Stimulated activated naive CD8-positive, alpha-beta T cell treated with anti-CD3 and anti-CD28 coated beads, Interleukin-15, amount 100 ng/mL, for 72 hours (primary cell): Measurements from ENCODE around the gene FAM181A.

Source experiments
- ATAC-seq: fragments of 150-1000 bp; cut with Tn5 transposase; 2 replicates; pipeline ENCODE4 v1.10.0; 2021; ENCODE audit warnings: mild to moderate bottlenecking, moderate library complexity
- DNase-seq, 2 donors: peaks; one replicate each; pipeline ENCODE4 v3.0.0; 2021 to 2022
- H3K27ac Mint-ChIP-seq, 2 donors: one replicate each; pipeline ENCODE4 v1.8.0; 2022; ENCODE audit warnings: mild to moderate bottlenecking in 2 of 2, mixed read lengths in 2 of 2, moderate library complexity in 2 of 2
- H3K27me3 Mint-ChIP-seq: one replicate; pipeline ENCODE4 v1.8.0; 2022; ENCODE audit warnings: mixed read lengths
- H3K4me1 Mint-ChIP-seq: one replicate; pipeline ENCODE4 v1.8.0; 2022; ENCODE audit warnings: mild to moderate bottlenecking, mixed read lengths
- H3K4me3 Mint-ChIP-seq, 2 donors: one replicate each; pipeline ENCODE4 v1.8.0; 2022; ENCODE audit warnings: mild to moderate bottlenecking in 2 of 2, mixed read lengths in 2 of 2, moderate library complexity in 1 of 2
- H3K9me3 Mint-ChIP-seq, 2 donors: one replicate each; pipeline ENCODE4 v1.8.0; 2022; ENCODE audit warnings: mixed read lengths in 2 of 2

Gene FAM181A

GRCh38 chr14:93959239-93960107 lies 32.3 kb downstream of the FAM181A start:
- DNase-seq (peak; percentile 94 to 98), ATAC-seq (peak; percentile 86)
- H3K27me3 Mint-ChIP-seq: no peaks in the 10 kb centered on the region
- peak overlapping the region; percentile 98 to 100 for H3K27ac Mint-ChIP-seq
- peaks cover under 1% of the 10 kb centered on the region in 2 donors for H3K9me3 Mint-ChIP-seq
- peak overlapping the region; percentile 87 to 97 for H3K4me3 Mint-ChIP-seq
- H3K4me1 Mint-ChIP-seq: peaks cover 100% of the 10 kb centered on the region

GRCh38 chr14:93960108-93960475 lies 32.9 kb downstream of the FAM181A start:
- DNase-seq (peak in 1 of 2 donors; percentile 55), ATAC-seq (peak; percentile 24)
- Mint-ChIP-seq H3K27me3 (no peaks in the 10 kb centered on the region), H3K4me1 (peaks cover 100% of the 10 kb centered on the region), H3K9me3 (peaks cover 7% of the 10 kb centered on the region in 2 donors), H3K27ac (peak overlapping the region; percentile 98 to 100), H3K4me3 (peak overlapping the region; percentile 87 to 97)

GRCh38 chr14:93960774-93961438 lies 33.8 kb downstream of the FAM181A start:
- Mint-ChIP-seq H3K4me1 (peaks cover 100% of the 10 kb centered on the region), H3K9me3 (peaks cover 13 to 15% of the 10 kb centered on the region in 2 donors), H3K27ac (peak overlapping the region; percentile 98 to 100), H3K4me3 (peak overlapping the region; percentile 87 to 97), H3K27me3 (no peaks in the 10 kb centered on the region)
- DNase-seq (no peak), ATAC-seq (no peak)

GRCh38 chr14:93961620-93962019 lies 34.5 kb downstream of the FAM181A start:
- ATAC-seq (no peak), DNase-seq (no peak)
- Mint-ChIP-seq H3K27me3 (no peaks in the 10 kb centered on the region), H3K27ac (peak overlapping the region; percentile 88 to 91), H3K4me1 (peaks cover 100% of the 10 kb centered on the region), H3K4me3 (peak overlapping the region; percentile 69 to 80), H3K9me3 (peaks cover 13 to 17% of the 10 kb centered on the region in 2 donors)

- DNase-seq: peak; percentile 63 to 73
- peak; percentile 55 for ATAC-seq
- Mint-ChIP-seq H3K9me3 (peaks cover 13 to 17% of the 10 kb centered on the region in 2 donors), H3K27ac (peak overlapping the region; percentile 94 to 99), H3K4me1 (peaks cover 100% of the 10 kb centered on the region), H3K27me3 (no peaks in the 10 kb centered on the region), H3K4me3 (peak overlapping the region; percentile 72 to 78)
Observed at GRCh38 chr14:93962701-93963601, 35.8 kb downstream of the FAM181A start.

- ATAC-seq (no peak), DNase-seq (no peak)
- H3K9me3 Mint-ChIP-seq: peaks cover 13 to 17% of the 10 kb centered on the region in 2 donors
- H3K27me3 Mint-ChIP-seq: no peaks in the 10 kb centered on the region
- peaks cover 100% of the 10 kb centered on the region for H3K4me1 Mint-ChIP-seq
- peak overlapping the region; percentile 94 to 99 for H3K27ac Mint-ChIP-seq
- H3K4me3 Mint-ChIP-seq: peak overlapping the region; percentile 52 to 78
Observed at GRCh38 chr14:93963692-93964091, 36.5 kb downstream of the FAM181A start.

GRCh38 chr14:93964281-93964680 lies 37.1 kb downstream of the FAM181A start:
- H3K9me3 Mint-ChIP-seq: peaks cover 13 to 17% of the 10 kb centered on the region in 2 donors
- no peak overlapping the region for H3K4me3 Mint-ChIP-seq
- peaks cover 100% of the 10 kb centered on the region for H3K4me1 Mint-ChIP-seq
- ATAC-seq (no peak), DNase-seq (no peak)
- no peak overlapping the region for H3K27ac Mint-ChIP-seq
- H3K27me3 Mint-ChIP-seq: no peaks in the 10 kb centered on the region

GRCh38 chr14:93964820-93965286 lies 37.7 kb downstream of the FAM181A start:
- Mint-ChIP-seq H3K4me1 (peaks cover 100% of the 10 kb centered on the region), H3K27ac (no peak overlapping the region), H3K27me3 (no peaks in the 10 kb centered on the region), H3K4me3 (no peak overlapping the region), H3K9me3 (peaks cover 13 to 17% of the 10 kb centered on the region in 2 donors)
- no peak for DNase-seq
- ATAC-seq: no peak

- no peaks in the 10 kb centered on the region for H3K27me3 Mint-ChIP-seq
- H3K9me3 Mint-ChIP-seq: peaks cover 13 to 17% of the 10 kb centered on the region in 2 donors
- no peak for ATAC-seq
- H3K27ac Mint-ChIP-seq: peak overlapping the region in 1 of 2 donors; percentile 75
- H3K4me3 Mint-ChIP-seq: no peak overlapping the region
- no peak for DNase-seq
- peaks cover 100% of the 10 kb centered on the region for H3K4me1 Mint-ChIP-seq
Observed at GRCh38 chr14:93965287-93965821, 38.2 kb downstream of the FAM181A start.

- DNase-seq (no peak), ATAC-seq (no peak)
- Mint-ChIP-seq H3K4me1 (peaks cover 100% of the 10 kb centered on the region), H3K27me3 (no peaks in the 10 kb centered on the region), H3K9me3 (peaks cover 13 to 17% of the 10 kb centered on the region in 2 donors), H3K27ac (peak overlapping the region in 1 of 2 donors; percentile 75), H3K4me3 (no peak overlapping the region)
Observed at GRCh38 chr14:93965946-93966474, 38.9 kb downstream of the FAM181A start.

- ATAC-seq: no peak
Observed at GRCh38 chr14:93967637-93968250, 40.6 kb downstream of the FAM181A start.

GRCh38 chr14:93969082-93969828 lies 42.1 kb downstream of the FAM181A start:
- H3K9me3 Mint-ChIP-seq: peaks cover 13 to 17% of the 10 kb centered on the region in 2 donors
- DNase-seq: no peak
- ATAC-seq: no peak
- no peaks in the 10 kb centered on the region for H3K27me3 Mint-ChIP-seq
- no peak overlapping the region for H3K4me3 Mint-ChIP-seq
- peak overlapping the region in 1 of 2 donors; percentile 4 for H3K27ac Mint-ChIP-seq
- H3K4me1 Mint-ChIP-seq: peaks cover 100% of the 10 kb centered on the region

More at GRCh38 chr14:93967637-93968250, 40.6 kb downstream of the FAM181A start:
- peaks cover 13 to 17% of the 10 kb centered on the region in 2 donors for H3K9me3 Mint-ChIP-seq
- H3K27me3 Mint-ChIP-seq: no peaks in the 10 kb centered on the region
- peaks cover 100% of the 10 kb centered on the region for H3K4me1 Mint-ChIP-seq
- DNase-seq: no peak
- no peak overlapping the region for H3K4me3 Mint-ChIP-seq
- H3K27ac Mint-ChIP-seq: no peak overlapping the region

GRCh38 chr14:93970585-93970964 lies 43.4 kb downstream of the FAM181A start:
- H3K9me3 Mint-ChIP-seq: peaks cover 3 to 6% of the 10 kb centered on the region in 2 donors
- H3K4me3 Mint-ChIP-seq: peak overlapping the region; percentile 88 to 90
- H3K27me3 Mint-ChIP-seq: no peaks in the 10 kb centered on the region
- DNase-seq (peak; percentile 56 to 72), ATAC-seq (peak; percentile 89)
- peak overlapping the region; percentile 98 to 99 for H3K27ac Mint-ChIP-seq
- peaks cover 100% of the 10 kb centered on the region for H3K4me1 Mint-ChIP-seq
